ENCODE data around the gene ACTR6.

ACTR6 gene

GRCh38 chr12:100267603-100268281 lies 67.1 kb downstream of the ACTR6 start:
- DNase-seq, result no peak

DNA sequence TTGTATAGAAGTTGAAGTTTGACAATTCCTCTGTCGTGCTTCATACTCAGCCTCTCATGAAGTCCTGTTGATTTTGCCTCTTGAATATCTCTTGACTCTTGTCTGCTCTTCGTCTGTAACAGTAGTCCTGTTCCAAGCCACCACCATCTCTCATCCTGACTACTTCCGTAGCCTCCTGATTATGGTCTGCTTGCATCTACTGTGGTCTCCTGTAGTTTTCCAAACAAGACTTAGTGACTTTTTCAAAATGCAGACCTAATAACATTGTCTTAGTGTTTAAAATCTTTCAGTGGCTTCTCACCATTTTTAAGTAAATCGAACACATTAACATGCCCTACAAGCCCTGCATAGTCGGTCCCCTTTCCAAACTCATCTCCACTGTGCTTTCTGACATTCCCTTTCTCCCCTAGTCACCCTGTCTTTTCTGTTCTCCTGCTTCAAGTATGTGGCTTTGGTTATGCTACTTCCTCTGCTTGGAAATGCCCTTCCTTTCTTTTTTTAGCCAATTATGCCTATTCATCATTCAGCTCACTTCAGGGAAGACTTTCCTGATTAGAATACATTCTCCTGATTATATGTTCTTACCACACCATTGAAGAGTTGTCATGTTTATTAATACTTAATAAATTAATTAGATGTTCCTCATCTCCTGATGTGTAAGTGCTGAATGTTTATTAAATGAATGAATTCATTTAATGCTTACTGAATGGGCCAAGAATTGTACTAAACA lies 68.4 kb downstream of the ACTR6 start:
- DNase-seq, result no peak

DNA sequence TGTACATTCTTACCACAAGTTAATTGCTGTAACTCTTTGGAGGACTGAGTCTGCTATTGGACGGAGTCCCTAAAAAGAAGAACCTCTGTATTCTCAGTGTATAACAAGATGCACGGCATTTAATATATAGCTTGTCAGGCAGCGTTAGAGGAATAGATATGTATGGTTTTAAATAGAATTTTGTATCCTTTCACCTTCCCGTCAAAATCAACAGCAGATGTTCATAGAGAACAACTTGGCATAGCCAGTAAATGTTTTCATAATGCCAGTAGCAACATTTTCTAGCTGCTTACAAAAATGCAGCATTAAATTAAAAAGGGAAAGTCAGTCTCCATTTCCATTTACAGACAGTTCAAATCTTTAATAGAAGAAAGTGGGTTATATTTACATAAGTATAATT lies 73.2 kb downstream of the ACTR6 start:
- no peak for DNase-seq
